Metanephros (tissue), 1 donor: ENCODE results near the gene NXF2B. TPM values are rescaled to one million over a fixed set of nuclear protein-coding genes. Genes with fewer than 3 reads are reported as not detected.

Experiments
- total RNA-seq: library from RNA; depleted of rRNA; stranded (reverse); fragments of >200 nt; gene quantifications from one replicate; pipeline ENCODE4 v1.2.3, GENCODE V29; 2014

NXF2B gene
- 0.12 TPM for total RNA-seq

GRCh38 chrX:102439908-102440307 lies at the start of gene NXF2B:
Gene NXF2B (minus strand): TSS chrX:102440008. CDS start chrX:102380036, 59,972 bp downstream.

GRCh38 chrX:102471762-102472220 lies 32.0 kb upstream of the NXF2B start, which contains the start of gene TCP11X2:
Gene TCP11X2 (minus strand): TSS chrX:102471812.

Other genes with a start within 250 kb of the NXF2B start
- 0.12 TPM for gene TCP11X1, start 224.7 kb downstream of the NXF2B start, total RNA-seq
- not detected for gene NXF2, start 192.8 kb downstream of the NXF2B start, total RNA-seq
- 1.4 TPM for gene TCP11X2, start 31.8 kb upstream of the NXF2B start, total RNA-seq
- gene TMSB15A, start 76.7 kb upstream of the NXF2B start, total RNA-seq, result 13.9 TPM
- 20.6 TPM for gene ARMCX5, start 159.5 kb upstream of the NXF2B start, total RNA-seq
- 15.5 TPM for gene GPRASP1, start 211.5 kb upstream of the NXF2B start, total RNA-seq